ENCODE results near the gene SNPH.
"Not testable (repeated sequence)": the region's sequence is repeated elsewhere in the genome, so short reads cannot be mapped to it uniquely, and the experiment has no call there.

Gene SNPH

GRCh38 chr20:1266167-1266973, at the start of gene SNPH:
Gene SNPH (plus strand): TSS chr20:1266294. CDS start chr20:1296240, 29,946 bp downstream.
- no peak for DNase-seq (ENCODE audit: low spot score)

GRCh38 chr20:1216527-1217427, 49.3 kb upstream of the SNPH start:
- not testable (repeated sequence) for DNase-seq (ENCODE audit: low spot score)

- not testable (repeated sequence) for DNase-seq (ENCODE audit: low spot score)
Measured at GRCh38 chr20:1222750-1223149, 43.3 kb upstream of the SNPH start.

- no peak for DNase-seq (ENCODE audit: low spot score)
Measured at GRCh38 chr20:1224205-1224890, 41.7 kb upstream of the SNPH start.

- peak; percentile 53 for DNase-seq (ENCODE audit: low spot score)
Measured at GRCh38 chr20:1225263-1225782, 40.8 kb upstream of the SNPH start.

- peak; percentile 61 for DNase-seq (ENCODE audit: low spot score)
Measured at GRCh38 chr20:1225783-1226654, 40.1 kb upstream of the SNPH start, which contains the start of gene RAD21L1. Gene RAD21L1 (plus strand): TSS chr20:1226044. CDS start chr20:1228454, 2,410 bp downstream.

- no peak for DNase-seq (ENCODE audit: low spot score)
Measured at GRCh38 chr20:1229541-1229940, 36.6 kb upstream of the SNPH start.

GRCh38 chr20:1232286-1233111, 33.6 kb upstream of the SNPH start:
- no peak for DNase-seq (ENCODE audit: low spot score)

GRCh38 chr20:1240549-1240948, 25.5 kb upstream of the SNPH start:
- no peak for DNase-seq (ENCODE audit: low spot score)

- DNase-seq (ENCODE audit: low spot score) = no peak
Measured at GRCh38 chr20:1241456-1241855, 24.6 kb upstream of the SNPH start.

- no peak for DNase-seq (ENCODE audit: low spot score)
Measured at GRCh38 chr20:1242099-1242498, 24.0 kb upstream of the SNPH start.

GRCh38 chr20:1242530-1242929, 23.6 kb upstream of the SNPH start:
- DNase-seq (ENCODE audit: low spot score) = no peak

- DNase-seq (ENCODE audit: low spot score) = no peak
Measured at GRCh38 chr20:1245578-1245977, 20.5 kb upstream of the SNPH start.

GRCh38 chr20:1247689-1248088, 18.4 kb upstream of the SNPH start:
- DNase-seq (ENCODE audit: low spot score) = no peak

GRCh38 chr20:1250282-1250681, 15.8 kb upstream of the SNPH start:
- DNase-seq (ENCODE audit: low spot score) = not testable (repeated sequence)

- DNase-seq (ENCODE audit: low spot score) = no peak
Measured at GRCh38 chr20:1252416-1252815, 13.7 kb upstream of the SNPH start.

GRCh38 chr20:1254254-1254653, 11.8 kb upstream of the SNPH start:
- DNase-seq (ENCODE audit: low spot score) = no peak

GRCh38 chr20:1255675-1256074, 10.4 kb upstream of the SNPH start:
- no peak for DNase-seq (ENCODE audit: low spot score)

GRCh38 chr20:1263853-1264252, 2.2 kb upstream of the SNPH start:
- no peak for DNase-seq (ENCODE audit: low spot score)

GRCh38 chr20:1264727-1265126, 1.4 kb upstream of the SNPH start:
- DNase-seq (ENCODE audit: low spot score) = no peak
